Body of pancreas (tissue), 4 donors: ENCODE measurements around the gene AGPAT4.

Experiments
- CTCF ChIP-seq, 7 experiments: fragments of 450-650 bp in 4 of 7; fragments of 200-600 bp in 3 of 7; sonication (generic) in 3 of 7; IDR thresholded peaks; one replicate each; pipeline ENCODE4 v1.5.1; 2016 to 2019; ENCODE audit warnings: antibody characterized with exemption in 7 of 7
- POLR2A ChIP-seq, 3 donors: fragments of 450-650 bp; IDR thresholded peaks; one replicate each; pipeline ENCODE4 v1.6.1; 2016; ENCODE audit warnings: antibody characterized with exemption in 3 of 3, mild to moderate bottlenecking in 2 of 3

DNA sequence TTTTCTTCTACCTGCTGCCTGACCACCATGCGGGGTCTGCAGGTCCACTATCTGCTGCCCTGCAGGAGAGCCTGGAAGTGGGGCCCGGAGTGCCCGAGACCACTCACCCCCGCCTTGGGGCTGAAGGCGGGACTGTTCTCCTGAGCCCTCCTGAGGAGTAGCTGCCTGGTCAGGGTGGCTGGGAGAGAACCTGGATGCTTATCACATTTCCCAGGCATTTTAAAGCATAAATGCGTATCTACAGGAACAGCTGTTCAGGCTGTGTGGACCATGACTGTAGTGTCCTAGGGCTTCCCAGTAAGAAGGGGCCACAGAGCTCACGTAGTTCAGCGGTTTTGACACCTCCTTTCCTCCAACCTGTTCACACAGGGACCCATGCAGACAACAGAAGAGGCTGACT lies 123.3 kb downstream of the AGPAT4 start:
- TF ChIP-seq CTCF (IDR thresholded peaks at IDR 0.05) (no peak), POLR2A (IDR thresholded peaks at IDR 0.05) (no peak)
